ENCODE measurements around the gene ZNF431.

DNA sequence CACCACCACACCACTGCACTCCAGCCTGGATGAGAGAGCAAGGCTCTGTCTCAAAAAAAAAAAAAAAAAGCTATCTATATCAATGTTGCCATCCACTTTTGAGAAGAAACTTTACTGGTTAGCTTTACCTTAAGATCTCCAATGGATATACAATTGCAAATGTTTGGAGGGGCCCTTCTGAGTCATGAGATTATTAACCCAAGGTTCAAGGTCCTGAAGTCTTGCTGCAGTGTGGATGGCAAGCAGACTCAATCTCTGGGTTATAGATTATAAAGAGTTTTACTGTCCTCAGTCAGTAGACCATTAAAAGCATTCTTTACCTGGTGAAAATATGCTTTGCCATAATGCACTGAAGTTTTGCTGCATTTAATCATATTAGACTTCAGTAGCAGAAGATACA is 3.7 kb upstream of the ZNF431 start:
- no peak for TF ChIP-seq POLR2A (IDR thresholded peaks at IDR 0.05)
- no peak for TF ChIP-seq CTCF (IDR thresholded peaks at IDR 0.05)
